NK-92 (cell line): ENCODE data around the gene TRAP1.

Experiments
- DNase-seq: peaks from one replicate; lab custom pipeline; 2025; ENCODE audit not compliant: unreplicated experiment; lab: John Stamatoyannopoulos, UW

TRAP1 gene

DNA sequence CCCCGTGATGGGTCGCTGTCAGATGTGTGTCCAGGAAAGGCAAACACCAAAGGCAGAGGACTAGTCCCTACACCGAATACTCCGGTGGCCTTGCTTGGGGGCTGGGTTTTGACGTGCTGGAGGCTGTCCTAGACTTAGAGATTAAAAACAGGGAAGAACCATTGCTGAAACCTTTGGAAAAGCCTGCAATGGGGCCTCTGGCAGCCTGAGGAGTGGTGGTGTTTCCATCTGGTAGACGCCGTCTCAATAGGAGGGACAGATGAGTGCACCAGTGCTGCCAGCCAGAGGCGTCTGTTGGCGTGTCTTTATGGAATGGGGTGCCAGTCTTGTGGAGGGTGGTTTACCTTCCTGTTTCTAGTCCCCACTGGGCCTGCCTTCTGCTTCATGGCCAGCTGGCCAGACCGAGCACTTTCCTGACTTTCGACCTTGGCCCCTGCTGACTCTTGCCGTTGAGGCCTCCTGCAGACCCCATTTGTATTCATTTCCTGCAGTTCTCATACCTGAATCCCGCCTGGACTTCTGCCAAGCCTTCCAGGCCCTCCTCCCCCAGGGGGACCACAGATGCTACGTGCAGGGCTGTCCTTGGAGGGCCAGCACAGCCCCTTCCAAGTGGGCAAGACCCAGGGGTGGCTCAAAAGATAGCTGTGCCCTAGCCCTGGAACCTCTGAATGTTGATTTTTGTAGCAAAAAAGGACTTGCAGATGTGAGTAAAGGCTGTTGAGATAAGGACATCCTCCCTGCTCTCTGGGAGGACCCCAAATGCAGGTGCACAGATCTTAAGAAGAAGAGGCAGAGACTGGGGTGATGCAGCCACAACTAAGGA lies 64.7 kb downstream of the TRAP1 start:
- no peak for DNase-seq

DNA sequence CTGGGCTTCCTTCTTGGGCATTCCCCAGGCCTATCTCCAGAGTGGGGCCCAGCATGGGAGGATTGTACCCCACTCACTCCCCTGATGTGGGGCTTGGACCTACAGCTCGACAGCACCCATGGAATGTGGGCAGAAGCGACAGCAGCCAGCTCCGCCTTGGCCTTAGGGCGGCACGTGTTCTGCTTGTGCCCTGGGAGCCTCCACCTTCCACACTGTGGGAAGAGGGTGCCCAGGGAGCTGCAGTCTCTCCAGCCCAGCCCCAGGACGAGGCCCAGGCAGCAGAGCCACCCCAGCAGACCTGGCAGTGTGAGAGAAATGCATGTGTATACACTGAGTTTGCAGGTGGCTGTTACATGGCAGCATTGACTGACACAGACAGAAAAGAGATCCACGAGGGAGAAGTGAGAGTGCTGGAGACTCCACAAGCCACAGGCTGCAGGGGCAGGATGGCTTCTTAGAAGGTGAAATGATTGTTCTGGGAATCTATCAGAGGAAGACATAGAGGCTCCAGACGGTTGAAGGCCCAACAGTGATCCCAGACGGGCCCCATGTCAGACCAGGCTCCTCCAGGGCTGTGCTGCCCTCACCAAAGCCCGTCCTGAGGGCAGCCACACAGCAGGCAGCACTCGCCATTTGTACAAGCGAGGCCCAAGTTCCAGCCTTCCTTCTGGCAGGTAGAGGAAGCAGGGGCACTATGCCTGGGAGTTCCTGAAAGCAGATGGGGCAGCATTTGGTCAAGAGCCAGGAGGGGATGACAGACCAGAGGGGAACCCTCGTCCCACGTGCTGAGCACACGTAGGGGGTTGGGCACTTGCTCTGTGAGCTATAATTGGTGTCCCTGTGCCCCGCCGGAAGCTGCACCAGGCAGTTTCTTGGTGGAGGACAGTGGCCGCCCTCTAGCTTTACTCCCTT lies 65.6 kb downstream of the TRAP1 start:
- no peak for DNase-seq

DNA sequence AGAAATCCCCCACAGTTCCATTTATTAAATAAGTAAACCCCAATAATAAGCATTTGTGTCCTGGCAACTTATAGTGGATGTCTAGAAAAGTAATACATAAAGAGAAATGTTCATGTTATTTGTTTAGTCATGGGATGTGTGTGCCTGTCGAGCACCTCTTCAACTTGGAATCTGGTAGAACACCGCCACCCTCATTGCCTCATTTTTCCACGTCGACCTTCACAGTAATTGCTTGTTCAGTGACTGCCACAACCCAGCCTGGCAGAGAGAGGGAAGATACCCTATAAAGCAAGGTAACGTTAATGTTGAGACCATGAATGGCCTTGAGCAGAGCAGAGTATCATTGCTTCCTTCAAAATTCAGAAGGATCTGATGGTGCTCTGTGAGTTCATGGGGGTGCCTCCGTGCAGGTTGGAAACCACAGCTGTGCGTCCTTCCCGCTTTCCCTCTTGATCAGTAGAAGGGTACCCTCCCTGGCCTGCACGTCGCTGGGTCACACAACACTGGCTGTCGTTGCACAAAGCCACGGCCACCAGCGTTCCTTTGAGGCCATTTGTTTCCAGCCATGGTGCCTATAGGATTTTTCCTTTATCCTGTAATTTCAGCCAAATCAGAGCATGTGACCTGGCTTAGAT lies 66.6 kb downstream of the TRAP1 start:
- no peak for DNase-seq

DNA sequence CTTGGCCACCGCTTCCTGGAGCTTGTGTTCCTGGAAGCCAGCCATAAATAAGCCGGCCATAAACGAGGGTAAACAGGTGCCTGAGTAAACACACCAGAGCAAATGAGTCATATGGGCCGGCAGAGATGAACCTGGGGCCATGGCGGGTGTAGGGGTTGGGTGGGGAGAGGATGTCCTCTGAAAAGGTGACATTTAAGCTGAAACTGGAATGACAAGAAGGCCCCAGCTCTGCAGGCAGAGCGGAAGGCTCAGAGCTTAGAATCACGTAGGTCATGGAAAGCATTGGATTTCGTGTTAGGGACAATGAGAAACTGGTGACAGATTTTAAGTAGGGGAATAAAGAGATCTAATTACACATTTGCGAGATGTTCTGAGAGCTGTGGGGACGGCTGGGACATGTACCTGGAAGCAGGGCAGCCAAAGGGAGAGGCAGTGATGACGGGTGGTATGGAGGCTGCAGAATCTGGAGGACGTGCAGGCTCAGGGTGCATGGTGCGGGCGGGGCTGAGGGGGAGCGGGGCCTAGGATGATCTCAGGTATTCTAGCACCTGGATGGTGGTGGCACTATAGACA lies 70.9 kb downstream of the TRAP1 start:
- DNase-seq, result no peak

DNA sequence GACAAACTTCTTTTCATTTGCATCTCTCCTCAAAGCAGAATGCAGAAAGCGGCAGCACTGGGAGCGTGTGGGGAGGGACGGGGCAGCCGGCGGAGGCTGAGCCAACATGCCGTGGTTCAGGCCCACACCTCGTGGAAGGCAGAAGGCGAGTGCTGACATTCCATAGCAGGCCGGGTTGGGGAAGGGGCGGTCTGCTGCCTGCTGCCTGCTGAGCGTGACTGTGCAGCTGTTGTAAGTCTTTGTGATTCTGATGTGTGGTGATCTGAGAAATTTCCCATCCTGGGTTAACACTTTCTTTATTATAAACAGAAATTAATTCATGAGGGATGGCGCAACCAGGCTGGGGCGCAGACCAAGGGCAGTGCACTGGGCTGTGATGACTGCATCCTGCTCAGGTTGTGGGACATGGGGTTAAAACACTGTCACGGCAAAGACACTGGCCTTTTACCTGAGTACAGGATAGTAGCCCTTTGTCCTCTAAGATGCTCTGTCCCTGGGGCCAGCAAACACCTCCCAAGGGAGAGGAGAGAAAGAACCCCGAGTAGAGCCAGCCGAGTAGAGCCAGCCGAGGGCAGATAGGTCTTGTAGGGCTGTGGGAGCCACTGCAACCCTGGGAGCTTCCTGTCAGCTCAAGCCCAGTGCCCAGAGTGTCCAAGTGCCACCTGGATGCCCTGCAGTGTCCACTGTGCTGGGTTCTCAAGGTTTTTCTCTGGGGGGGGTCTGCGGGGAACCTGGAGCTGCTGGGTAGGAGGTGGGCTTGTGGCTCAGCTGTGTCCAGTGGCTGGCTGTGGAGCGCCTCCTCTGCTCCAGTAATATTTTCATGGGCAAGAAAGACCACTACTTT lies 71.6 kb downstream of the TRAP1 start:
- DNase-seq, result no peak

DNA sequence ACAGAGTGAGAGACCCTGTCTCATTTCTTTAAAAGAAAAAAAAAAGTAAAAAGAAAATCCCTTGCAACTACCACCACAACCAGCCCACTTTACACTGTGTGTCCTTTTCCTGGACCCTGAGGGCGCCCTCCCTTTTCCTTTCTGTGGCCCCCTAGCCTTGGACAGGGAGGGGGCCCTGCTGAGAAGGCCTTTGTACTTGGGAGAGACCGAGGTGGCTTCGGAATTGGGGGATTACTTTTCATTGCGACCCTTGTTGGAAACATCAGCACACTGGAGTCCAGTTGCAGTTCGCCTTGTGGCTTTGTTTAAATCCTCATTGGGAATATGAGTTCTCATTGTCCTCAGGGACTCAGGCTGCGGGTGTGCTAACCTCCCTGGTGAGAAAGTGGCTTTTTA lies 72.2 kb downstream of the TRAP1 start:
- no peak for DNase-seq

DNA sequence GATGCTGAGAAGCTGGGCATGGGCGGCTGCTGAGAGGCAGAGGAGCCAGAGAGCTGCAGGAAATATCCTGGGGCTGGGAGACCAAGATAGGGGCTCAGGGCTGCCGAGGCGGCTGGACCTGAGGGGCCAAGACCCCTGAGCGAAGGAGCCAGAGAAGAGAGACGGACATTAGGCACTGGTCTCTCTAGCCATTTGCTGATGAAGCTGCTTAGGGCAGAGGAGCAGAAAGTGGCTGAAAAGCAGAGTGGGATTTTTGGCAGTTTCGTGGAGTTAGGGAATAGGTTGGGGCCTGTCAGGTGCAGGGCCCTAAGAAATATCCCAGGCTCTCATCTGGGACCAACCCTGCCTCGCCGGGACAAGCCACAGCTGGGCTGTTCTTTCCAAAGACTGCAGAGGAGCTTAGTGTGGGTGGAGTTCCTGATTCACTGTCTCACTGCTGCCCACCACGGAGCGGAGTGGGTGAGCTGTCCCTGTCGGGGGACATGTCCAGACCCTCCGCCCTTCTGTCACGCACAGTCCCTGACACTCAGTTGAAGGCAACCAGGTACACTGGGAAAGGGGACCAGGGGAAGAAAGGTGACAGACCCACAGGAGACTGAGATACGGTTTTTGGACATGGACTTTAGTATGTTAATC lies 74.1 kb downstream of the TRAP1 start:
- no peak for DNase-seq

DNA sequence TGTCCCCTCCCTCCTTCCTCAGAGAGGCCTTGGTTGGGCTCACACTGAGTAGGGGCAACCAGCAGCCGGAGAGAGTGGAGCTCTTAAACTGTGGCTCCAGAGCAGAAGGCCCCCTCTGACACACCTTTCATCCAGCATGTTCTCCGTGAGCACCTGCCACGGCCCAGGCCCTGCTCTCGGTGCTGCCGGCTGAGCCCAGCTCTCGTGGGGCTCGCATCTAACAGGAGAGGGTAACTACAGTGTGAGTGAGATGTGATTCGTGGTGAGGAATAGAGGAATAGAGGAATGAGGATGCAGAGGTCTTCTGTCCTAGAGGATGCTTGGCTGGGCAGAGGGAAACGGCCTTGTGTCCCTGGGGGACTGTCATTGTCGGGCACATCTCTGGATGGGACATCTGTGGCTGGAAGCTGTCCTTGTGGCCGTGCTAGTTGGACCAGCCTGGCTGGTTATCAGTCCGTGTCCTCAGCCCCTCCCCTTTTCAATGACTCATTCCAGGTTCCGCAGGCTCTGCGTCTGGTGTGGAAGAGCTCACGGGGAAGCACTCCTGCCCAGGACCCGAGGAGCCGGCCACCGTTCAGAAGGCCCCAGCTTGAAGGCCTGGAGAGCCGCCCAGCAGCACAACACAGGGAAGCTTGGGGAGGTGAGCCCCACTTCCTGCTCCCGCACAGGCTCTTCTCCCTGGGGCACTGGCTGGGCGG lies 74.8 kb downstream of the TRAP1 start:
- no peak for DNase-seq

DNA sequence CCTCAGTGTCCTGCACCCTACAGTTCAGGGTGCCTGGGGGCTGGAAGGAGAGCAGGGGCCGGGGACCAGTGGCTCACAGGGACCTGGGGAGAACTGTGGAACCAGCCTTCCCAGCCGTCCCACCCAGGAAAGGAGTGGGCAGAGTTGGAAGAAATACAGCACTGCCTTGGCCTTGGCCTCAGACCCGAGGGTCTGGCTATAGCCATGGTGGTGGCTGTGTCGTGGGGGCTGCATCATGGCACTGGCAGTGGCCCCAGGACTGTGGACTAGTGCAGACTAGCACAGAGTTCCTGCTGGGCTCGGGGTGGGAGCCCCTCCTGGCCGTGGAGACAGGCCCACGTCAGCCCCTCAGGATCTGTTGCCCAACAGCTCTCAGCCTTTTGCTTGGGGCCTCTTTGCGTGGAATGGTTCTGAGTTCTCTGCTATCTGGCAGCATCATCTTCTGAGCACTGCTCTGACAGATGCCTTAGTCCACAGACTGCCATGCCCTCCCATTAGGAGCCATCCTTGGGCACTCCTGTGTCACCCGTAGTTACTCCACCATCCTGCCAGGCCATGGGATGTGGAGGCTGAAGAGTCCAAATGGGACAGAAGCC lies 75.4 kb downstream of the TRAP1 start:
- no peak for DNase-seq

DNA sequence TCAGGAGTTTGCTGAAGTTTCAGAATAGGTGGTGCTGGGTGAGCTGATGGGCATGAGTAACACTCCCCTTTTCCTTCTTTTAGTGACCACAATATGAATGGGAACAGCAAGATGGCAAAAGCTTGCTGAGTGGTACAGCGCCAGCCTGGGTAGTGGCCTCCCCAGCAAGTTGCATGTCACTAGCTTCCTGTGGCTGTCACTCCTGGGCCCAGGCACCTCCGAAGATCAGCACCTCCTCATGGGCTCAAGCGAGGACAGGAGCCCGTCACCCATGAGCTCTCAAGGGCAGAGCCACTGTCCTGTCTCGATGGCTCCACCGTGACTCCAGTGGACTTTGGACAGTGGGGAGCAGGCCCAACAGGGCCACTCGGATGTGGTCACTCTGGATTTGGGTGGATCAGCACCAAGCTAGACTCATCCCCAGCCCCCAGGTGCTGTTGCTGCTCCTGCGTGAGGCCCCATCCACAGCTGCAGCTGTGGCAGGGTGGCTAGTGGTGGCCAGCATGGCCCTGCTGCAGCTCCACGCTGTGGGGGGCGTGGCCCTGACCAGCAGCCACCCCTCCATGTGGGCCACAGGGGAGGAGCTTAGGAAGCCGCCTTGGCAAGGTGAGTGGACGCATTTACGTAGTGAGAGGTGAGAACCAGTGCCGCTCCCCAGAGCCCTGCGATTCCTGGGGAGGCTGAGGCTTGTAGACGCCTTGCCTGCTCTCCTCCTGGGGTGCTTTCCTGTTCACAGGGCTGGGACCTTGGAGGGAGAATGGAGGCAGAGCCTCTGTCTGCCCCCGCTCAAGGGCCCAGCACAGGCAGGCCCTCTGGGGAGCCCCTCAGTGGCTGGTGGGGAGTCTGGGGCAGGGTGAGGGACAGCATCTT lies 76.5 kb downstream of the TRAP1 start:
- DNase-seq, result no peak

DNA sequence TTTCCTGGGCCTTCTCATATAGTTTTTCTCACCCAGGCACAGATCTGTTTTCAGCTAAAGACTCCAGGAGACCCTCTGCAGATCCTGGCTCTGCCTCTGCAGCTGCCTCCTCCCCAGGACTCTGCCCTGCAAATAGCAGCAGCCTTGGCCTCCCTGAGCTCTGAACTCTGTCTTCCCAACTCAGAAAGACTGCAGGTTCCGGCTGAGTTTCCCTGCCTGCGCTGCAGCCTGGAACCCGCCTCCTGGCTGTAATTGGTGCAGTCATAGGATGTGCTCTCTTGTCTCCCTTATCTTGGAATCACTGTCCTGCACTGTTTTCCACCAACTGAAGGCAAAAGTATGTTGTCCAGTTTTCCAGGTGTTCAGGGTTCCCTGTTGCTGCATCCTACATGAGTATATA lies 77.1 kb downstream of the TRAP1 start:
- no peak for DNase-seq

DNA sequence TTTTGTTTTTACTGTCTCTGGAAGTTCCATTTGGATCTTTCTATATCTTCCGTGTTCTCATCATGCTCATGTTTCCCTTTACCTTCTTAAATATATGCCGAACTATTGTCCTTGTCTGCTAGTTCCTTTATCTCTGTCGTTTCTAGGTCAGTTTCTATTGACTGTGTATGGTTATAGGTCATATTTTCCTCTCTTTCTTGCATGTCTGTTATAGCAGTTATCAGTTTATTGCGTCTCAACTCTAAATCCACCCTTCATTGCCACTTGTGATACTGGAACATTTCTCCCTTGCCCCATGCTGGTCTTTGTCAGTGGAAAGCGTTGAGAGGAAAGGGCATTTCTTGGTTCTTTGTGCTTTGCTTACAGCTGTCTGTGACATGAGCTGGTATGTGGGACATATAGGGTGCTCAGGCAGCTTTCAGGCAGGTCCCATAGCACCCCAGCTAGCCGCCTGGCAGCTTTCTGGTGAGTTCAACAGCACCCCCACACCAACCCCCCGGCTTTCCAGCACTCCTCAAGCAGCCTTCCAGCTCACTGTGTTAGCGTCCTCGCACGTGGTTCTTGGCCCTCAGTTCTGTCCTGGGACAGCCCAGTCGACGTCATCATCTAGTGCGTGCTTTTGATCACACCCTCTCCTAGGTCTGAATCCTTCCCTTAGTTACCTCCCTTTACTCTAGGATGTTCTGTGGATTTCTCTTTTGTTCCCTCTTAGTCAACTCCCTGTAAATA lies 78.2 kb downstream of the TRAP1 start:
- DNase-seq, result no peak

DNA sequence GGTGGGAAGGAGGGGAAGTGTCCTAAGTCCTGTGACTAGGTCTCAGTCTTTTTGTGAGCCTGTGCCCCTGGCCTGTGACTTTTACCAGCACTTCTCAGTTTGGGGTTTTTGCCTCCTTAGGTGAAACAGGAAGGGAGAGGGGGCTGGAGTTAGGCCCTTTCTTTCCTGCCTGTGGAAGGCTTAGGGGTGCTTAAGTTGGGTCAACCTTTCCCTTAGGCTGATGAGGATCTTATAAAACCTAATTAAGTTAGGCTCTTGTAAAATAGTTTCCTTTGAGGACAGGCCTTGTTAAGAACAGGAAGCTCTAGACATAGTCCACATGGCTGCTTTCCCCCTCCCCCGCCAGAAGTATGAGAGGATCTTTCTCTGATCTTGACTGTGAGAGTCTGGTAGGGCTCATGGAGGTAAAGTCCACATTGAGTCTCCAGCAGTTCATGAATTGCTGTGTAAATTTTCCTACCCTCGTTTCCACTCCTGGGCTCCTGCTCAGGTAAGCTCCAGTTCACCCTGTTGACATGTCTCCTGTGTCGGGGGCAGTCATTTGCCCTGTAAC lies 79.9 kb downstream of the TRAP1 start:
- no peak for DNase-seq

DNA sequence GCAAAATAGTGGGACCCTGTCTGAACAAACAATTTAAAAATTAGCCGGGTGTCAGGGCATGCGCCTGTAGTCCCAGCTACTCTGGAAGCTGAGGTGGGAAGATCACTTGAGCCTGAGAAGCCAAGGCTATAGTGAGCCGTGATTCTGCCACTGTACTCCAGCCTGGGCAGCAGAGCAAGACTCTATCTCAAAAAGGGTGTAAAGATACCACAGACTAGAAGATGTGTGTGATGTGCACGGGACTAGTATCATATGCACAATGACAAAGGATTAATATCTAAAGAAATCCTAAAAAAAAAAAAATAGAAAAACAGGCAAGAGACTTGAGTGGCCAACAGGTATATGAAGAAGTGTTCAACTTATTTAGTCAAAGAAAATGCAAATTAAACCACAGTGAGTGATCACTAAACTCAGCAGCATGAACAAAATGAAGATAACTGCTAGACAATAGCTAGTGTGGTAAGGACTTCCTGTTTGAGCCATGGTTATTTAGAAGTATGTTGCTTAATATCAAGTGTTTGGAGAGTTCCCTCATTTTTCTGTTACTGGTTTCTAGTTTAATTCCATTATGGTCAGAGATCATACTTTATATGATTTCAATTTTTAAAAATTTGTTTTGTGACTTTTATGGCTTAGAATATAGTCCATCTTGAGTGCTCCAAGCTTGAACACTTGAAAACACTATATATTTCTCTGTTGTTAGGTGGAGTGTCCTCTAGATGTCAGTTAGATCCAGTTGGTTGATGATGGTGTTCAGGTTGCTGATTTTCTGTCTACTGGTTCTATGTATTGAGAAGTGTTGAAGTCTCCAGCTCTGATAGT lies 91.2 kb downstream of the TRAP1 start:
- no peak for DNase-seq

DNA sequence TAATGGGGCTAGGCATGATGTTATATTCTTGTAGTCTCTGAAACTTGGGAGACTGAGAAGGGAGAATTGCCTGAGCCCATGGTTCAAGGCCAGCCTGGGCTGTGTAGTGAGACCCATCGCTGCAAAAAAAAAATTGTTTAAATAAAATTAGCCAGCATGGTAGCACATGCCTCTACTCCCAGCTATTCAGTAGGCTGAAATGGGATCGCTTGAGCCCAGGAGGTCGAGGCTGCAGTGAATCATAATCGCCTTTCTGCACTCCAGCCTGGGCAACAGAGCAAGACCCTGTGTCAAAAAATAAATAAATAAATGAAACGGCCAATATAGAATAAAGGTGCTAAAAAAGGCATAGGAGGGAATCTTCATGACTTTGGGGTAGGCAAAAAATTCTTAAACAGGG lies 92.0 kb downstream of the TRAP1 start:
- no peak for DNase-seq

DNA sequence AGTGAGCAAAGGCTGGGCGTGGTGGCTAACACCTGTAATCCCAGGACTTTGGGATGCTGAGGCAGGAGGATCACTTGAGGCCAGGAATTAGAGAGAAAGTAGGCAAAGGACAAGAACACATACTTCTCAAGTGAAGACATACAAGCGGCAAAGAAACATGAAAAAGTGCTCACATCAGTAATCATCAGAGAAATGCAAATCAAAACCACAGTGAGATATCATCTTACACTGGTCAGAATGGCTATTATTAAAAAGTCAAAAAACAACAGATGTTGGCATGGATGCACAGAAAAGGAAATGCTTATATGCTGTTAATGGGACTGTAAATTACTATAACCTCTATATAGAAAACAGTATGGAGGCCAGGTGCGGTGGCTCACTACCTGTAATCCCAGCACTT lies 93.7 kb downstream of the TRAP1 start:
- DNase-seq, result no peak
